Stimulated activated CD4-positive, alpha-beta T cell treated with anti-CD3 and anti-CD28 coated beads, Interleukin-15, amount 100 ng/mL, for 24 hours (primary cell): ENCODE results near the gene C5AR1.
"Not testable (repeated sequence)": the region's sequence is repeated elsewhere in the genome, so short reads cannot be mapped to it uniquely, and the experiment has no call there.

ENCODE experiments used
- DNase-seq: peaks from one replicate; pipeline ENCODE4 v3.0.0-alpha.2; 2020

C5AR1 gene

GRCh38 chr19:47309608-47310007 lies at the start of gene C5AR1:
TSS of gene C5AR1 (plus strand) at chr19:47309861. CDS start at chr19:47309896, 35 bp downstream.
- no peak for DNase-seq

- no peak for DNase-seq
Observed at GRCh38 chr19:47260476-47260875, 49.2 kb upstream of the C5AR1 start.

- not testable (repeated sequence) for DNase-seq
Observed at GRCh38 chr19:47261946-47262793, 47.5 kb upstream of the C5AR1 start.

GRCh38 chr19:47264629-47265028 lies 45.0 kb upstream of the C5AR1 start:
- no peak for DNase-seq

GRCh38 chr19:47266401-47266941 lies 43.2 kb upstream of the C5AR1 start:
- DNase-seq, result no peak

GRCh38 chr19:47267350-47267759 lies 42.3 kb upstream of the C5AR1 start:
- no peak for DNase-seq

GRCh38 chr19:47268028-47268427 lies 41.6 kb upstream of the C5AR1 start:
- no peak for DNase-seq

- no peak for DNase-seq
Observed at GRCh38 chr19:47269596-47269995, 40.1 kb upstream of the C5AR1 start.

GRCh38 chr19:47270408-47270807 lies 39.3 kb upstream of the C5AR1 start:
- DNase-seq, result no peak

GRCh38 chr19:47271949-47272348 lies 37.7 kb upstream of the C5AR1 start:
- DNase-seq, result no peak

GRCh38 chr19:47272448-47273312 lies 37.0 kb upstream of the C5AR1 start:
- DNase-seq, result no peak

GRCh38 chr19:47273313-47274070 lies 36.2 kb upstream of the C5AR1 start:
- peak; percentile 93 for DNase-seq

- DNase-seq, result peak; percentile 100
Observed at GRCh38 chr19:47274071-47274890, 35.4 kb upstream of the C5AR1 start, which contains the start of gene INAFM1. TSS of gene INAFM1 (plus strand) at chr19:47274885. CDS start at chr19:47274920, 35 bp downstream.

GRCh38 chr19:47274891-47275761 lies 34.5 kb upstream of the C5AR1 start:
- DNase-seq, result no peak

- no peak for DNase-seq
Observed at GRCh38 chr19:47275791-47276461, 33.7 kb upstream of the C5AR1 start.

- not testable (repeated sequence) for DNase-seq
Observed at GRCh38 chr19:47276513-47276912, 33.1 kb upstream of the C5AR1 start.

GRCh38 chr19:47280183-47280797 lies 29.4 kb upstream of the C5AR1 start:
- DNase-seq, result peak; percentile 76

GRCh38 chr19:47283405-47284059 lies 26.1 kb upstream of the C5AR1 start:
- DNase-seq, result no peak

GRCh38 chr19:47284324-47284899 lies 25.2 kb upstream of the C5AR1 start:
- DNase-seq, result peak; percentile 48
